GM19193 (cell line): Measurements from ENCODE around the gene INPP1.

Source experiments
- POLR2A ChIP-seq: IDR thresholded peaks from 4 replicates; pipeline ENCODE4 v1.6.1; 2011; ENCODE audit not compliant: insufficient read depth, insufficient read length; ENCODE audit errors: extremely low read depth

The INPP1 gene

GRCh38 chr2:190343536-190344275, at the start of gene INPP1:
INPP1 (plus strand) TSS chr2:190343589; CDS start chr2:190360103, 16,514 bp downstream.
- peak; percentile 30 for TF ChIP-seq POLR2A

- no peak for TF ChIP-seq POLR2A
Measured at GRCh38 chr2:190301032-190301431, 42.4 kb upstream of the INPP1 start.

- no peak for TF ChIP-seq POLR2A
Measured at GRCh38 chr2:190302052-190302451, 41.3 kb upstream of the INPP1 start.

- no peak for TF ChIP-seq POLR2A
Measured at GRCh38 chr2:190303647-190304046, 39.7 kb upstream of the INPP1 start.

GRCh38 chr2:190304404-190304803, 39.0 kb upstream of the INPP1 start:
- TF ChIP-seq POLR2A: no peak

- no peak for TF ChIP-seq POLR2A
Measured at GRCh38 chr2:190308031-190308430, 35.4 kb upstream of the INPP1 start.

GRCh38 chr2:190311893-190312634, 31.3 kb upstream of the INPP1 start:
- no peak for TF ChIP-seq POLR2A

GRCh38 chr2:190313880-190314279, 29.5 kb upstream of the INPP1 start:
- TF ChIP-seq POLR2A: no peak

- no peak for TF ChIP-seq POLR2A
Measured at GRCh38 chr2:190315273-190315672, 28.1 kb upstream of the INPP1 start.

- no peak for TF ChIP-seq POLR2A
Measured at GRCh38 chr2:190318514-190318913, 24.9 kb upstream of the INPP1 start.

GRCh38 chr2:190318931-190319554, 24.3 kb upstream of the INPP1 start:
- no peak for TF ChIP-seq POLR2A

GRCh38 chr2:190319555-190320498, 23.6 kb upstream of the INPP1 start, which contains the start of gene HIBCH:
HIBCH (minus strand) TSS chr2:190319826; CDS start chr2:190319750, 76 bp downstream.
- peak; percentile 84 for TF ChIP-seq POLR2A

- TF ChIP-seq POLR2A: no peak
Measured at GRCh38 chr2:190320696-190321095, 22.7 kb upstream of the INPP1 start.

- no peak for TF ChIP-seq POLR2A
Measured at GRCh38 chr2:190323406-190323805, 20.0 kb upstream of the INPP1 start.
